NK-92 treated with Interleukin-12 subunit alpha and Interleukin-12 subunit beta, amount 100 ng/mL, for 24 hours (cell line): Measurements from ENCODE around the gene HOXD1.

Experiments used
- DNase-seq: peaks from one replicate; lab custom pipeline; 2025; lab: John Stamatoyannopoulos, UW

Gene HOXD1

GRCh38 chr2:176187899-176188773, at the start of gene HOXD1:
Gene HOXD1, plus strand, starts transcription at chr2:176188668. Its CDS starts 134 bp downstream, at chr2:176188802.
- DNase-seq: no peak

- DNase-seq: no peak
Measured at GRCh38 chr2:176138923-176139660, 49.4 kb upstream of the HOXD1 start.

GRCh38 chr2:176139661-176140512, 48.6 kb upstream of the HOXD1 start:
- DNase-seq: no peak

- DNase-seq: peak; percentile 59
Measured at GRCh38 chr2:176140513-176141317, 47.8 kb upstream of the HOXD1 start.

- no peak for DNase-seq
Measured at GRCh38 chr2:176142281-176142680, 46.2 kb upstream of the HOXD1 start.

- DNase-seq: no peak
Measured at GRCh38 chr2:176145085-176145969, 43.1 kb upstream of the HOXD1 start.

GRCh38 chr2:176146101-176146500, 42.4 kb upstream of the HOXD1 start:
- no peak for DNase-seq

- no peak for DNase-seq
Measured at GRCh38 chr2:176146645-176147044, 41.8 kb upstream of the HOXD1 start.

- DNase-seq: no peak
Measured at GRCh38 chr2:176147210-176147799, 41.2 kb upstream of the HOXD1 start.

- no peak for DNase-seq
Measured at GRCh38 chr2:176147800-176148496, 40.5 kb upstream of the HOXD1 start.

GRCh38 chr2:176148751-176149421, 39.6 kb upstream of the HOXD1 start:
- DNase-seq: no peak

- DNase-seq: no peak
Measured at GRCh38 chr2:176149481-176149938, 39.0 kb upstream of the HOXD1 start.

- no peak for DNase-seq
Measured at GRCh38 chr2:176149939-176150583, 38.4 kb upstream of the HOXD1 start.

- no peak for DNase-seq
Measured at GRCh38 chr2:176150584-176151441, 37.7 kb upstream of the HOXD1 start.

GRCh38 chr2:176151442-176152287, 36.8 kb upstream of the HOXD1 start, which contains the start of gene HOXD4:
Gene HOXD4, plus strand, starts transcription at chr2:176151550. Its CDS starts 84 bp downstream, at chr2:176151634.
- no peak for DNase-seq
